NCI-H345 treated with DMSO at 0.1 percent for 48 hours (cell line): ENCODE measurements around the gene IL1RAPL2.
"Not testable (repeated sequence)": the region's sequence is repeated elsewhere in the genome, so short reads cannot be mapped to it uniquely, and the experiment has no call there.

Source experiments
- DNase-seq: peaks from one replicate; lab custom pipeline; 2025; ENCODE audit not compliant: unreplicated experiment; lab: John Stamatoyannopoulos, UW

IL1RAPL2 gene

DNA sequence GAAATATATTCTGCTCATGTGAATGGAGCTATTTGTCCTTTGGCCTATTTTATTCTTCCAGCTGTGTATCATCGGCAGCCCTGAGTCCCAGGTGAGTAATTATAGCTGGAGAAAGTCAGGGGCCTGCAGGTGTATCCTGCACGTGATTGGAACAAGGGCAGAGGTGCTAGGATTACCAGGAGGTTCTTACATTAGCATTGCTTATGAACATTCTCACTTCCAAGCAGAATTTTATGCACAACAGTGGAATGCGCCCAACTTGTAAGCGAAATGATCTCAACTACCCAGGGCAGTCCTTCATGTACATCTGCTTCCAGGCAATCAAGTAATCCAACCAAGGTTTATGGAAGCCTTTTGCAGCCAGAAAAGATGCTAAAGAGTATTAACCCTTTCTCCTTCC lies 1187.4 kb downstream of the IL1RAPL2 start:
- no peak for DNase-seq

DNA sequence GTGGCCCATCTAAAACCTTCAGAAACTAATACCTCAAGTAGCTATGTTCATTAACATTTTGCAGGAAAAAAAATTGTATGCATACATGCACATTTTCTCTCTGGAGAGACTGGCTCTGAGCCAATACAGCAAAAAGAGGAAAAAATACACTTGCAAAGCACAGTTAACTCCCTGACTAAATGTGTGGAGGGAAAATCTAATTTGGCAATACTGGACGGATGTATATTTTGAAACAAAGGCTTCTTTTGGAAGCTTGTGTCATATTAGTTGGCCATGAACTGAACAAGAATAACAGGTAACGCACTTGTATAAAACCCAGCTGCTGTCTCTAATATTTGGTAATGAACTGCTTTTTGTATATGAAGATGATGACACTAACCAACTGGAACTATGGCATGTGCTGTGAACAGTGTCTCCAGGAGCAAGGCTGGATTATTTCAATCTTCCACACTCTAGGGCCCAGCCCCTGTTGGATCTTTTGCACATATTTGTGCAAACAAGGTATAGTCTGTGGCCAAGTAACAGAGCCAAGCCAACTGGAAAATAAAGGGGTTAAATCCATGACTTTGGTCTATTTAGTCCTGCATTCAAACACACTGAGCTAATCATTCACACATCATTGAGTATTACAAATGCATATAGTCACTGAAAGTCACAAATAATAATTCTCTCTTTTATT lies 1188.4 kb downstream of the IL1RAPL2 start:
- DNase-seq, result no peak

DNA sequence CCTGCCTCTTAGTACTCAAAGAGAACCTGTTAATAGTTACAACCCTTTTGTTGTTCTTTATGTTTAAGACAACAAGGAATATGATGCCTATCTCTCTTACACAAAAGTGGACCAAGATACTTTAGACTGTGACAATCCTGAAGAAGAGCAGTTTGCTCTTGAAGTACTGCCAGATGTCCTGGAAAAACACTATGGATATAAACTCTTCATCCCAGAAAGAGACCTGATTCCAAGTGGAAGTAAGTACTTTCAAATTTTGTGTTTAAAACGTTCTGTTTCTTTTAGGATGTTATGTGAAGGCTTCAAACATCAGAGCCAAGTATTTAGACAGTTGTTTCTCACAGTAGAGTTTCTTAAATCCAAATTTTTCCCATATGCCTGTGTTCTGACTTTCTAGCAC lies 1189.1 kb downstream of the IL1RAPL2 start:
- DNase-seq, result no peak

DNA sequence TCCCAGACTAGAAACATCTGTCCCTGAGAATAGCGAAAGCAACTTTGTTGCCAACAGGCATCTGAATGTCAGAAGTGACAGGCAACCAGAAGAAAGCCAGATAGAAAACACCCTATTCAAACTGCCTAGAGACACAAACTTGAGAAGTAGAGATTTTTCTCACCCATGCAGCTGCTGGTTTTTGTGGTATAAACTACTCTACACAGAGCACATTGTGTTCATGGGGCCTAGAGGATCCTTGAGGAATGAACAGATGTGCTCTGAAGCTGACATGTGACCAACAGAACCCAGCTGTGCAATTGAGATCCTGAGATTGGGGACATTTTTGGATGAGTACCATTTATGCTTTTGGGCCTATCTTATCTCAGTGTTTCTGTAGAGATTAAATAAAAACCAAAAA lies 1192.8 kb downstream of the IL1RAPL2 start:
- DNase-seq, result no peak

DNA sequence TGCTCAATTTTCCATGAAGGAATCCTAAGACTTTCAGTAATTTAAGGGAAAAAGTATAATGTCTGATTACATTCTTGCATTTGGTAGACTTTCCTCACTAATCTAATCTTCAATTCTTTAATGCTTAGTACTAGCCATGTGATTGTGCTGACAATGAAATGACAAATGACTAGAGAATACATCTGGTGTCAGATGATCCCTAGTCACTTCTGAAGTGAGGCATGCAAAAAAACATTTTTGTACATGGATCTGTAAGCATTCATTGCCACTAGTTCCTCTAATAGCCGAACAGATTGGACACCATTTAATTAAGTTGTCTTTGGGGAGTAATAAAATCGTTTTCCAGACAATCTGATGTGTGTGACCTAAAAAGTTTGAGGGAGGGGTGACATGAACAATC lies 1193.6 kb downstream of the IL1RAPL2 start:
- no peak for DNase-seq

DNA sequence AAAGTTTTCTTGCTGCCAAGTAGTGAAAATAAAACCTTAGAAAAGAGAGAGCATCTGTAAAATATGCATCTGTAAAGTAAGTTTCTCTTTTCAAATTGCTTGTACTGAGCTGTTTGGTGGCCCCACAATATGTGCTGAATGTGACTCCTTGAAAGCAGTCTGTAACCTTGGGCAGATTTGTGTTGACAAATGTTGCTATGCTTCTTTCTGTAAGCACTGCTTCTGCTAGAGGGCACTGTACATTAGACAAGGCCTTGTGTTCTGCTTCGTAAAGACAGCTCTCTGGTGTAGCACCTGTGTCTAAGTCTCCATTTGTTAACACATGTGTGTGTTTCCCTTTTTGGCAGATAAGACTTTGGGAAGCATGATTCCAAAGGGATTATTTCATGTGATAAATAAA lies 1199.7 kb downstream of the IL1RAPL2 start:
- DNase-seq, result no peak

DNA sequence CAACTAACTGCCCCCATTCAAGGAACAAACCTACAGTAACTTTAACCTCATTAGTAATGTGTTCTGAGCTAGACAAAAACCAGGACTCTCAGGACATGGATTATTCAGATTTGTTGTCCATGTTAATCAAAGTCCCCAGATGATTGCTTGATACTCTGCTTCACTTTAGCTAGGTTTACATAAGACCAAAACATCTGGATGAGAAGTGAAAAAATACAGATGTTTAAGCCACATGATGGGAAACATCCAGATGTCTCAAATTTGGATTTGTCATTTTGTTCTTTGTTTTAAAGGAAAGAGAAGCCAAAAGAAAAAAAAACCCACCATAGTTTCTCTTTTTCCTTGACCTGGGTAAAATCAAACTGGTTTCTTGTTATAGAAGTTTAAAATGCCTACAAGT lies 1207.8 kb downstream of the IL1RAPL2 start:
- DNase-seq, result no peak

DNA sequence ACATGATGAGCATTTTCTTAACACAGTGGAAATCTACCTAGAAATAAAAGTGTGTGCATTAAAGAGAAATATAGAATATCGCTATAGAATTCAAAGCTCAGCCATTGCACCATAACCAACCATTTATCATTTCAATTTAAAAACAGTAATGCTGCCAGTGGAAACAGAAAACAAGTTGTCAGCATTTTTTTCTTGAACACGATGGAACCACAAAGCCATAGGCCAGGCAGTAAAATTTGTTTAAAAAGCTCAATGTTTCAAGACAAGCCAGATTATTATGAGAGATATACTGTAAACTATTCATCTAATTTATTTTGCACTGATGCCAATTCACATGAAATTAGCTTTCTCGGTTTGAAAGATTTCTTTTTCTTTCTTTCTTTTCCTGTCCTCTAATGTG lies 1209.7 kb downstream of the IL1RAPL2 start:
- DNase-seq, result no peak

DNA sequence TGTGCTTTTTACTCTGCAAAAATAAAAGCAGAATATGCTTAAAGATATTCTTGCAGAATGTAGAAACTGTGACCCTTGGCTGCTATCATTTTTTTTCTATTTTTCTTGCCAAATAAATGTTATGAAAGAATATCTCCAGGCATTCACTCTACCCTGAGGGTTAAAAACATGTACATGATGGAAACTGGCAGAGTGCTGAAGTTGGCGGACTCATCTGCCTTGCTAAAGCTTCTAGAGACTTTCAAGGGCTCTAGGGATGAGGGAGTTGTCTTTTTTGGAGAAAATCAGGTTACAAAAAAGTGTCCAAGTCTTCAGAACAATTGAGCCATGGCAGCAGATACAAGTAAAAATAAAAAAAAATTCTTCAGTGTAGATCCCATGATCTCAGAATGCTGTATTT lies 1215.8 kb downstream of the IL1RAPL2 start:
- no peak for DNase-seq

DNA sequence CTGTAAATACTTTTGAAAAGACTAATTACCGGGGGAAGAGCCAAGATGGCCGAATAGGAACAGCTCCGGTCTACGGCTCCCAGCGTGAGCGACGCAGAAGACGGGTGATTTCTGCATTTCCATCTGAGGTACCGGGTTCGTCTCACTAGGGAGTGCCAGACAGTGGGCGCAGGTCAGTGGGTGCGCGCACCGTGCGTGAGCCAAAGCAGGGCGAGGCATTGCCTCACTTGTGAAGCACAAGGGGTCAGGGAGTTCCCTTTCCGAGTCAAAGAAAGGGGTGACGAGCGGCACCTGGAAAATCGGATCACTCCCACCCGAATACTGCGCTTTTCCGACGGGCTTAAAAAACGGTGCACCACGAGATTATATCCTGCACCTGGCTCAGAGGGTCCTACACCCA lies 1230.9 kb downstream of the IL1RAPL2 start:
- not testable (repeated sequence) for DNase-seq

DNA sequence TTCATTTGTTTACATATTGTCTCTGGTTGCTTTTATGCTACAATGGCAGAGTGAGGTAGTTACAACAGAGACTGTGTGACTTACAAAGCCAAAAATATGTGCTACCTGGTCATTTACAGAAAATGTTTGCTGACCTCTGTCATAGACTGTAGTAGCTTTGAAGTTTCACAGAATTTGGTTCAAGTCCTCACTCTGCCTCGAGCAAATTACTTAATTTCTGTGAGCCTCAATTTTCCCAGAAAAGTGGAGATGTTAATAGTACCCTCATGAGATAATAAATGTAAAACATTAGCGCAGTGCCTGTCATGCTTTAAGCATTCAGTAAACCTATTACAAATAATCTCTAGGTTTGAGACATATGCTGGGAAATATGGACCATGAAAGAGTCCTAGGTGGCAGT lies 1237.9 kb downstream of the IL1RAPL2 start:
- DNase-seq, result no peak

DNA sequence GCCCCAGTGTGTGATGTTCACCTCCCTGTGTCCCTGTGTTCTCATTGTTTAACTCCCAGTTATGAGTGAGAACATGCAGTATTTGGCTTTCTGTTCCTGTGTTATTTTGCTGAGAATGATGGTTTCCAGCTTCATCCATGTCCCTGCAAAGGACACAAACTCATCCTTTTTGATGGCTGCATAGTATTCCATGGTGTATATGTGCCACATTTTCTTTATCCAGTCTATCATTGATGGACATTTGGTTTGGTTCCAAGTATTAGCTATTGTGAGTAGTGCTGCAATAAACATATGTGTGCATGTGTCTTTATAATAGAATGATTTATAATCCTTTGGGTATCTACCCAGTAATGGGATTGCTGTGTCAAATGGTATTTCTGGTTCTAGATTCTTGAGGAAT lies 1239.7 kb downstream of the IL1RAPL2 start:
- not testable (repeated sequence) for DNase-seq

DNA sequence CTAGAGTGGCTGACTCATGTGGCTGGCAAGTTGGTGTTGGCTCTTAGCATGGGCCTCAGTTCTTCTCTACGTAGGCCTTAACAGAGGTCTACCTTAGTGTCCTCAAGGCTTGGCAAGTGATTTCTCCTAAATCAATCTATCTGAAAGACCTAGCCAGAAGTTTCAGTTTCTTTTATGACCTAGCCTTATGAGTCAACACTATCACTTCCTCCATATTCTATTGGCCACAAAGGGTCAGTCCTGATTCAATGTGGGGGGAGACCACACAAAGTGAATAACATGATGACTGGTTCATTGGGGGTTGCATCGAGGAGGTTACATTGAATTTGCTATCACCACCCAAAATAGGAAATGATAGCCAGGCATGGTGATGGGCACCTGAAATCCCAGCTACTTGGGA lies 1250.5 kb downstream of the IL1RAPL2 start:
- no peak for DNase-seq
